Esophagus squamous epithelium (tissue), 5 donors: ENCODE results near the gene CLSTN2. TPM values are rescaled to one million over a fixed set of nuclear protein-coding genes. Genes with fewer than 3 reads are reported as not detected.

Source experiments
- DNase-seq: peaks from one replicate; lab custom pipeline; 2025; lab: John Stamatoyannopoulos, UW
- H3K27ac ChIP-seq, 4 donors: fragments of 200-600 bp; sonication (generic); one replicate each; pipeline ENCODE4 v1.5.1; 2016 to 2019; ENCODE audit warnings: mild to moderate bottlenecking in 1 of 4
- H3K27me3 ChIP-seq, 4 donors: fragments of 200-600 bp; sonication (generic); 1 replicate in 3 of 4; 2 replicates in 1 of 4; pipeline versions ENCODE4 v1.5.1 to v1.6.0; 2017 to 2021; ENCODE audit warnings: antibody characterized with exemption in 1 of 4
- H3K36me3 ChIP-seq, 3 donors: fragments of 200-600 bp; sonication (generic); one replicate each; pipeline ENCODE4 v1.5.1; 2016 to 2019
- H3K4me1 ChIP-seq, 3 donors: fragments of 200-600 bp; sonication (generic); one replicate each; pipeline ENCODE4 v1.5.1; 2017 to 2019
- H3K4me3 ChIP-seq, 4 donors: fragments of 200-600 bp; sonication (generic); 1 replicate in 3 of 4; 2 replicates in 1 of 4; pipeline ENCODE4 v1.5.1; 2016 to 2019; ENCODE audit warnings: mild to moderate bottlenecking in 2 of 4, moderate library complexity in 1 of 4
- H3K9me3 ChIP-seq, 3 donors: fragments of 200-600 bp; sonication (generic); one replicate each; pipeline ENCODE4 v1.5.1; 2016 to 2019
- CTCF ChIP-seq, 6 experiments: fragments of 450-650 bp in 4 of 6; fragments of 200-600 bp in 2 of 6; sonication (generic) in 2 of 6; IDR thresholded peaks; one replicate each; pipeline ENCODE4 v1.5.1; 2016 to 2019; ENCODE audit warnings: antibody characterized with exemption in 6 of 6, mild to moderate bottlenecking in 4 of 6, moderate library complexity in 4 of 6
- POLR2A ChIP-seq, 4 donors: fragments of 450-650 bp; IDR thresholded peaks; one replicate each; pipeline ENCODE4 v1.6.1; 2017; ENCODE audit warnings: antibody characterized with exemption in 4 of 4, mild to moderate bottlenecking in 4 of 4, moderate library complexity in 3 of 4
- WGBS, 2 donors: methylation state at CpG; one replicate each; pipeline ENCODE4 v1.1.5; 2018; 5-methylcytosine and 5-hydroxymethylcytosine counted together
- intact Hi-C: fragments of 100-400 bp; cut with DNase I; formaldehyde crosslinking; loops from one replicate; pipeline ENCODE4 v1.15.0; 2022
- total RNA-seq, 4 donors: library from RNA; depleted of rRNA; stranded (reverse); fragments of >200 nt; gene quantifications; one replicate each; pipeline ENCODE4 v1.1.0, GENCODE V29; 2016
- donor health status: DM: yes; HTN: yes; CAD: no.

CLSTN2 gene
- total RNA-seq, 4 donors from 2014 or later: 0.53 to 5.0 (median 3.1) TPM

GRCh38 chr3:139940622-139941021 lies 5.6 kb downstream of the CLSTN2 start:
- no peaks in the 10 kb centered on the region for H3K9me3 ChIP-seq
- intact Hi-C loops: no loop called here
- DNase-seq: no peak
- H3K36me3 ChIP-seq: no peaks in the 10 kb centered on the region
- TF ChIP-seq POLR2A (IDR thresholded peaks at IDR 0.05) (no peak), CTCF (IDR thresholded peaks at IDR 0.05) (no peak)
- no peak overlapping the region for H3K4me3 ChIP-seq
- WGBS, 2 donors: 50 to 69% methylated on average over 1 of the region's 1 CpG
- no peak overlapping the region for H3K27ac ChIP-seq
- peaks cover 0 to 46% (median 4%) of the 10 kb centered on the region in 4 donors for H3K27me3 ChIP-seq
- H3K4me1 ChIP-seq: peaks cover 9 to 11% (median 10%) of the 10 kb centered on the region in 3 donors

- H3K27me3 ChIP-seq: peaks cover 0 to 36% (median 3%) of the 10 kb centered on the region in 4 donors
- no peak for DNase-seq
- H3K4me3 ChIP-seq: no peak overlapping the region
- 77 to 82% methylated on average over 4 of the region's 4 CpGs for WGBS, 2 donors
- peaks cover 0 to 1% (median 0%) of the 10 kb centered on the region in 3 donors for H3K4me1 ChIP-seq
- no peak for TF ChIP-seq POLR2A (IDR thresholded peaks at IDR 0.05)
- no peak for TF ChIP-seq CTCF (IDR thresholded peaks at IDR 0.05)
- intact Hi-C loops: no loop called here
- no peaks in the 10 kb centered on the region for H3K36me3 ChIP-seq
- H3K27ac ChIP-seq: no peak overlapping the region
- H3K9me3 ChIP-seq: no peaks in the 10 kb centered on the region
Measured at GRCh38 chr3:139941580-139941979, 6.6 kb downstream of the CLSTN2 start.

- Histone ChIP-seq H3K4me3 (no peak overlapping the region), H3K4me1 (no peaks in the 10 kb centered on the region), H3K27me3 (peaks cover 0 to 11% (median 0%) of the 10 kb centered on the region in 4 donors), H3K36me3 (no peaks in the 10 kb centered on the region), H3K9me3 (no peaks in the 10 kb centered on the region), H3K27ac (no peak overlapping the region)
- DNase-seq: no peak
- no peak for TF ChIP-seq CTCF (IDR thresholded peaks at IDR 0.05)
- no peak for TF ChIP-seq POLR2A (IDR thresholded peaks at IDR 0.05)
- intact Hi-C loops: no loop called here
- 89 to 95% methylated on average over 3 to 7 of the region's 7 CpGs for WGBS, 2 donors
Measured at GRCh38 chr3:139944256-139944910, 9.4 kb downstream of the CLSTN2 start.

- WGBS, 2 donors: 73 to 77% methylated on average over 4 of the region's 4 CpGs
- TF ChIP-seq POLR2A (IDR thresholded peaks at IDR 0.05): no peak
- no peak for TF ChIP-seq CTCF (IDR thresholded peaks at IDR 0.05)
- Histone ChIP-seq H3K4me1 (no peaks in the 10 kb centered on the region), H3K9me3 (no peaks in the 10 kb centered on the region), H3K27ac (no peak overlapping the region), H3K27me3 (peaks cover 0 to 3% (median 0%) of the 10 kb centered on the region in 4 donors), H3K36me3 (no peaks in the 10 kb centered on the region), H3K4me3 (no peak overlapping the region)
- no peak for DNase-seq
- intact Hi-C loops: no loop called here
Measured at GRCh38 chr3:139945386-139945785, 10.4 kb downstream of the CLSTN2 start.

GRCh38 chr3:139945942-139946341 lies 11.0 kb downstream of the CLSTN2 start:
- H3K4me3 ChIP-seq: no peak overlapping the region
- no peaks in the 10 kb centered on the region for H3K36me3 ChIP-seq
- no peak overlapping the region for H3K27ac ChIP-seq
- TF ChIP-seq CTCF (IDR thresholded peaks at IDR 0.05): no peak
- TF ChIP-seq POLR2A (IDR thresholded peaks at IDR 0.05): no peak
- no peaks in the 10 kb centered on the region for H3K4me1 ChIP-seq
- H3K27me3 ChIP-seq: peaks cover 0 to 3% (median 0%) of the 10 kb centered on the region in 4 donors
- no peaks in the 10 kb centered on the region for H3K9me3 ChIP-seq
- intact Hi-C loops: no loop called here
- no peak for DNase-seq
